SK-N-SH treated with all-trans-retinoic acid at 6 μM for 48 hours (cell line): ENCODE results near the gene CHRND.

Experiments used
- ATAC-seq: fragments of 200-7000 bp; cut with Tn5 transposase; 3 replicates; pipeline ENCODE4 v1.9.1; 2020; ENCODE audit warnings: mild to moderate bottlenecking, moderate library complexity
- BACH2 ChIP-seq: fragments of 250-450 bp; sonication (Bioruptor Pico); IDR thresholded peaks from 2 replicates; pipeline ENCODE4 v1.9.0; 2021; ENCODE audit warnings: mild to moderate bottlenecking, borderline replicate concordance
- CSDC2 ChIP-seq: fragments of 250-450 bp; sonication (Bioruptor Pico); IDR thresholded peaks from 2 replicates; pipeline ENCODE4 v1.5.0; 2020; ENCODE audit warnings: mild to moderate bottlenecking, moderate library complexity
- CSRNP3 ChIP-seq: fragments of 250-450 bp; sonication (Bioruptor Pico); IDR thresholded peaks from 2 replicates; pipeline ENCODE4 v1.5.1; 2021; ENCODE audit warnings: mild to moderate bottlenecking, moderate library complexity
- ESRRG ChIP-seq: fragments of 250-450 bp; sonication (Bioruptor Pico); IDR thresholded peaks from 2 replicates; pipeline ENCODE4 v1.6.1; 2021; ENCODE audit warnings: mild to moderate bottlenecking
- GLIS3 ChIP-seq: fragments of 250-450 bp; sonication (Bioruptor Pico); IDR thresholded peaks from 2 replicates; pipeline ENCODE4 v1.5.0; 2020; ENCODE audit warnings: mild to moderate bottlenecking, moderate library complexity
- OSR1 ChIP-seq: fragments of 250-450 bp; sonication (Bioruptor Pico); IDR thresholded peaks from 2 replicates; pipeline ENCODE4 v1.8.0; 2022; ENCODE audit warnings: moderate library complexity, mild to moderate bottlenecking, inconsistent platforms
- PATZ1 ChIP-seq: fragments of 250-450 bp; sonication (Bioruptor Pico); IDR thresholded peaks from 2 replicates; pipeline ENCODE4 v1.8.0; 2020; ENCODE audit warnings: mild to moderate bottlenecking, moderate library complexity, borderline replicate concordance
- PPARA ChIP-seq: fragments of 250-450 bp; sonication (Bioruptor Pico); IDR thresholded peaks from 2 replicates; pipeline ENCODE4 v1.5.0; 2020; ENCODE audit warnings: mild to moderate bottlenecking, borderline replicate concordance
- RARB ChIP-seq: fragments of 250-450 bp; sonication (Bioruptor Pico); IDR thresholded peaks from 2 replicates; pipeline ENCODE4 v1.8.0; 2021; ENCODE audit warnings: mild to moderate bottlenecking, moderate library complexity
- SNAI2 ChIP-seq: fragments of 250-450 bp; sonication (Bioruptor Pico); IDR thresholded peaks from 2 replicates; pipeline ENCODE4 v1.5.0; 2020; ENCODE audit warnings: mild to moderate bottlenecking, moderate library complexity
- TCF4 ChIP-seq: fragments of 250-450 bp; sonication (Bioruptor Pico); IDR thresholded peaks from 2 replicates; pipeline ENCODE4 v1.8.0; 2021; ENCODE audit warnings: mild to moderate bottlenecking, moderate library complexity, borderline replicate concordance
- TOX ChIP-seq: fragments of 250-450 bp; sonication (Bioruptor Pico); IDR thresholded peaks from 2 replicates; pipeline ENCODE4 v1.8.0; 2021; ENCODE audit warnings: mild to moderate bottlenecking, moderate library complexity, borderline replicate concordance
- TSHZ2 ChIP-seq: fragments of 250-450 bp; sonication (Bioruptor Pico); IDR thresholded peaks from 2 replicates; pipeline ENCODE4 v1.5.0; 2020; ENCODE audit warnings: mild to moderate bottlenecking, moderate library complexity
- ZC3H10 ChIP-seq: fragments of 250-450 bp; sonication (Bioruptor Pico); IDR thresholded peaks from 2 replicates; pipeline ENCODE4 v1.5.1; 2021; ENCODE audit warnings: mild to moderate bottlenecking, moderate library complexity
- ZFP3 ChIP-seq: fragments of 250-450 bp; sonication (Bioruptor Pico); IDR thresholded peaks from 2 replicates; pipeline ENCODE4 v1.5.0; 2020; ENCODE audit warnings: mild to moderate bottlenecking, moderate library complexity
- ZNF565 ChIP-seq: fragments of 450-650 bp; formaldehyde crosslinking; conservative IDR thresholded peaks from 2 replicates; pipeline ENCODE4 v1.5.0; 2020; ENCODE audit warnings: low read depth, mild to moderate bottlenecking, moderate library complexity
- ZNF70 ChIP-seq: fragments of 450-650 bp; formaldehyde crosslinking; IDR thresholded peaks from 2 replicates; pipeline ENCODE4 v1.5.0; 2020; ENCODE audit warnings: mild to moderate bottlenecking, moderate library complexity
- ZNF8 ChIP-seq: fragments of 450-650 bp; formaldehyde crosslinking; IDR thresholded peaks from 2 replicates; pipeline ENCODE4 v1.5.0; 2020; ENCODE audit warnings: mild to moderate bottlenecking, moderate library complexity
- TF ChIP-seq, protein P1 (sequence below): fragments of 250-450 bp; sonication (Bioruptor Pico); IDR thresholded peaks from 2 replicates; pipeline ENCODE4 v1.8.0; 2021; ENCODE audit warnings: low read depth, mild to moderate bottlenecking, moderate library complexity, borderline replicate concordance

CHRND gene

DNA sequence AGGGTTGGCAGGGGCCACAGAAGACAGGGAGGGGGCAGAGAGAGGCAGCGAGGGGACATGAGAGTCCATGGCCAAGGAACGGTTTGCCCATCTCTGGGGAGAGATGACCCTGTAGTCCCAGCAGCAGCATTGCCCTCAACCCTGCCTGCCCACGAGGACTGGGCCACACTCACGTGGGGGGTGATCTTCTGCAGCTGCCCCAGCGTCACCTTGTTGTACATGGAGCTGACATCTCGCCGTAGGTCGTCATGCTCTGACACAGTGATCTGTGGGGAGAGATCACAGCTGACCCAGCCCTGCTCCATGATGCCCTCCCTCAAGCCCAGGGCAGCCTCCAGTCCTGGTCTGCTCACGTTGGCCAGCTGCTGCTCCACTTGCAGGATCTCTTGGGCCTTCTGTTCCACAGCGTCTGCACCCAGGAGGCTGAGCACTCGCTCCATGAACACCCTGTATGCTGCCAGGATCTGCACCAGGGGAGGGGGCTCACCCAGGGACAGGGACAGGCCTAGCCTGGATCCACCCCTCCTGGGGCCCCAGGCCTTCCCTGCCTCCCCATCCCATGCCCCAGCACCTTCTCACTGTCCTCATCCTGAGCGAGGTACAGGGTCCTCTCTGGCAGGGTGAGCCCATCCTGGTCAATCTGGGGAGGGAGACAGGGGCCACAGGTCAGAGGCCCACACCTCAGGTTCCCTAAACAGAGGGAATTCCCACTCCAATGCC lies 41.2 kb upstream of the CHRND start (continued):
- TF ChIP-seq TCF4 (CRISPR knock-in tag) (no peak), ESRRG (CRISPR knock-in tag) (no peak), PPARA (CRISPR knock-in tag) (no peak), SNAI2 (CRISPR knock-in tag) (no peak), ZNF70 (CRISPR knock-in tag) (no peak)

DNA sequence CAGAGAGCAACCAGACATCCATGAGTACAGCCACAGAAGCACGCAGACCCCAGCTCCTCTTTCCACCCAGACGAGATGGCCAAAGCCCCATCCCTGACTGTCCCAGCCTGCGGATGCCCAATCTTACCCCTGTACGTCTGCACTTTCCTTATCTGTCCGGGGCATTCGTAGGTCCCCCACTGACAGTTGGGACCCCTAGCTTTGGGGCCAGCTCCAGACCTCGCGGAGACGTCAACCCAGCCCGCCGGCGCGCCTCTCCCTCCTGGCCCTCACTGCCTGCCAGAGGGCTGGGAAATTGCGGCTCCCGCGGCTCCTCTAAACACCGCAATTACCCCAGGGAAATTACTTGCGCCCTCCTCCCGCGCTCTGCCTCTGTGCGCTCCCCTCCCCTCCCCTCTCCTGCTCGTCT lies 40.6 kb upstream of the CHRND start:
- ATAC-seq, result no peak
- no peak for TF ChIP-seq ZNF8 (CRISPR knock-in tag)
- no peak for TF ChIP-seq TCF4 (CRISPR knock-in tag)
- TF ChIP-seq ESRRG (CRISPR knock-in tag), result no peak
- TF ChIP-seq PATZ1, result no peak
- no peak for TF ChIP-seq ZFP3 (CRISPR knock-in tag)
- TF ChIP-seq ZNF70 (CRISPR knock-in tag), result no peak
- TF ChIP-seq OSR1 (CRISPR knock-in tag), result no peak
- no peak for TF ChIP-seq ZNF565
- TF ChIP-seq SNAI2 (CRISPR knock-in tag), result no peak
- no peak for TF ChIP-seq CSDC2 (CRISPR knock-in tag)

GRCh38 chr2:232485757-232486557 lies 40.0 kb upstream of the CHRND start:
- no peak for ATAC-seq
- no peak for TF ChIP-seq GLIS3
- TF ChIP-seq, protein P1, sequence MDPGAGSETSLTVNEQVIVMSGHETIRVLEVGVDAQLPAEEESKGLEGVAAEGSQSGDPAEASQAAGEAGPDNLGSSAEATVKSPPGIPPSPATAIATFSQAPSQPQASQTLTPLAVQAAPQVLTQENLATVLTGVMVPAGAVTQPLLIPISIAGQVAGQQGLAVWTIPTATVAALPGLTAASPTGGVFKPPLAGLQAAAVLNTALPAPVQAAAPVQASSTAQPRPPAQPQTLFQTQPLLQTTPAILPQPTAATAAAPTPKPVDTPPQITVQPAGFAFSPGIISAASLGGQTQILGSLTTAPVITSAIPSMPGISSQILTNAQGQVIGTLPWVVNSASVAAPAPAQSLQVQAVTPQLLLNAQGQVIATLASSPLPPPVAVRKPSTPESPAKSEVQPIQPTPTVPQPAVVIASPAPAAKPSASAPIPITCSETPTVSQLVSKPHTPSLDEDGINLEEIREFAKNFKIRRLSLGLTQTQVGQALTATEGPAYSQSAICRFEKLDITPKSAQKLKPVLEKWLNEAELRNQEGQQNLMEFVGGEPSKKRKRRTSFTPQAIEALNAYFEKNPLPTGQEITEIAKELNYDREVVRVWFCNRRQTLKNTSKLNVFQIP, result no peak
- no peak for TF ChIP-seq OSR1 (CRISPR knock-in tag)
- no peak for TF ChIP-seq TCF4 (CRISPR knock-in tag)
- TF ChIP-seq TOX (CRISPR knock-in tag), result no peak
- TF ChIP-seq RARB (CRISPR knock-in tag), result no peak
- no peak for TF ChIP-seq ZNF8 (CRISPR knock-in tag)
- no peak for TF ChIP-seq TSHZ2 (CRISPR knock-in tag)
- TF ChIP-seq CSDC2 (CRISPR knock-in tag), result no peak

GRCh38 chr2:232486558-232487384 lies 39.2 kb upstream of the CHRND start:
- no peak for ATAC-seq
- no peak for TF ChIP-seq CSRNP3
- no peak for TF ChIP-seq BACH2 (CRISPR knock-in tag)
- no peak for TF ChIP-seq ZFP3 (CRISPR knock-in tag)
- no peak for TF ChIP-seq ZC3H10 (CRISPR knock-in tag)
- TF ChIP-seq OSR1 (CRISPR knock-in tag), result no peak
- TF ChIP-seq CSDC2 (CRISPR knock-in tag), result no peak
- TF ChIP-seq ZNF565, result no peak
- TF ChIP-seq, all 23 proteins: peak for 0
